NCI-H1092 treated with DMSO at 0.1 percent for 48 hours (cell line): ENCODE results near the gene DTX2.
A peak's percentile ranks its signal among the peaks of the same experiment; 100 is the strongest.
"Not testable (repeated sequence)": the region's sequence is repeated elsewhere in the genome, so short reads cannot be mapped to it uniquely, and the experiment has no call there.

ENCODE experiments used
- DNase-seq: peaks from one replicate; lab custom pipeline; 2025; lab: John Stamatoyannopoulos, UW

The DTX2 gene

GRCh38 chr7:76461464-76462101 is at the start of gene DTX2:
Gene DTX2, plus strand, starts transcription at chr7:76461709. Its CDS starts 18,801 bp downstream, at chr7:76480510.
- DNase-seq, result not testable (repeated sequence)

- DNase-seq, result no peak
Measured at GRCh38 chr7:76412249-76412648, 49.3 kb upstream of the DTX2 start.

GRCh38 chr7:76417654-76418310 is 43.7 kb upstream of the DTX2 start:
- not testable (repeated sequence) for DNase-seq

GRCh38 chr7:76421097-76421496 is 40.4 kb upstream of the DTX2 start:
- not testable (repeated sequence) for DNase-seq

- DNase-seq, result no peak
Measured at GRCh38 chr7:76423666-76424412, 37.7 kb upstream of the DTX2 start.

- no peak for DNase-seq
Measured at GRCh38 chr7:76424413-76425111, 36.9 kb upstream of the DTX2 start, which contains the start of gene ZP3. Gene ZP3, plus strand, starts transcription at chr7:76424950. Its CDS starts 15 bp downstream, at chr7:76424965.

GRCh38 chr7:76425156-76425555 is 36.4 kb upstream of the DTX2 start:
- DNase-seq, result no peak

GRCh38 chr7:76425558-76425957 is 36.0 kb upstream of the DTX2 start:
- DNase-seq, result not testable (repeated sequence)

- DNase-seq, result no peak
Measured at GRCh38 chr7:76426246-76426645, 35.3 kb upstream of the DTX2 start.

- no peak for DNase-seq
Measured at GRCh38 chr7:76427635-76428034, 33.9 kb upstream of the DTX2 start.

- no peak for DNase-seq
Measured at GRCh38 chr7:76428149-76428823, 33.2 kb upstream of the DTX2 start.

GRCh38 chr7:76428868-76429805 is 32.4 kb upstream of the DTX2 start:
- no peak for DNase-seq

- DNase-seq, result no peak
Measured at GRCh38 chr7:76430211-76430610, 31.3 kb upstream of the DTX2 start.

GRCh38 chr7:76430836-76431235 is 30.7 kb upstream of the DTX2 start:
- no peak for DNase-seq

- peak; percentile 70 for DNase-seq
Measured at GRCh38 chr7:76437873-76438272, 23.6 kb upstream of the DTX2 start.

- DNase-seq, result not testable (repeated sequence)
Measured at GRCh38 chr7:76439120-76439888, 22.2 kb upstream of the DTX2 start.

- DNase-seq, result not testable (repeated sequence)
Measured at GRCh38 chr7:76440404-76440803, 21.1 kb upstream of the DTX2 start.

GRCh38 chr7:76441792-76442191 is 19.7 kb upstream of the DTX2 start:
- DNase-seq, result not testable (repeated sequence)

- not testable (repeated sequence) for DNase-seq
Measured at GRCh38 chr7:76442664-76443446, 18.7 kb upstream of the DTX2 start.
